Colonic mucosa (tissue), 4 donors: ENCODE measurements around the gene CLCN5. TPM values are rescaled to one million over a fixed set of nuclear protein-coding genes. Genes with fewer than 3 reads are reported as not detected.

Experiments used
- DNase-seq: peaks from one replicate; pipeline ENCODE4 v3.0.0-alpha.2; 2020
- H3K27ac ChIP-seq: fragments of 200-600 bp; one replicate; pipeline ENCODE4 v1.8.0; 2021
- H3K27me3 ChIP-seq: fragments of 200-600 bp; one replicate; pipeline ENCODE4 v1.8.0; 2021
- H3K36me3 ChIP-seq: fragments of 200-600 bp; one replicate; pipeline ENCODE4 v1.8.0; 2021
- H3K4me1 ChIP-seq: fragments of 200-600 bp; one replicate; pipeline ENCODE4 v1.8.0; 2021; ENCODE audit warnings: mild to moderate bottlenecking
- H3K4me3 ChIP-seq: fragments of 200-600 bp; one replicate; pipeline ENCODE4 v1.8.0; 2021
- H3K9ac ChIP-seq, 2 donors: one replicate each; pipeline ENCODE4 v1.7.0; 2013; ENCODE audit warnings: control low read depth in 2 of 2, low read depth in 2 of 2, low read length in 2 of 2
- H3K9me3 ChIP-seq: fragments of 200-600 bp; one replicate; pipeline ENCODE4 v1.8.0; 2021
- intact Hi-C: fragments of 100-400 bp; cut with DNase I; formaldehyde crosslinking; loops from one replicate; pipeline ENCODE4 v1.14.1; 2022
- total RNA-seq, 2 donors: library from RNA; stranded (reverse); fragmentation: NEBNext Ultra II Directional in 1 of 2; extraction: Animal tissue kit (Norgen Biotek cat#: 25700) in 1 of 2; gene quantifications; one replicate each; pipeline ENCODE4 v1.2.1, GENCODE V29; 2021
- TF ChIP-seq, protein P1 (sequence below): fragments of 200-600 bp; IDR thresholded peaks from one replicate; pipeline ENCODE4 v1.8.0; 2022; ENCODE audit warnings: antibody characterized with exemption, mild to moderate bottlenecking
- donor health status: healthy.
- donor health status: DM: no; HTN: no; CAD: no.
- donor health status: DM: no; HTN: no; CAD: no.

The CLCN5 gene
- total RNA-seq, 2 donors from 2014 or later: 9.7 to 10.0 TPM

- Histone ChIP-seq H3K4me1 (no peaks in the 10 kb centered on the region), H3K36me3 (no peaks in the 10 kb centered on the region), H3K27me3 (no peaks in the 10 kb centered on the region), H3K9ac (no peak overlapping the region), H3K9me3 (no peaks in the 10 kb centered on the region), H3K27ac (no peak overlapping the region), H3K4me3 (no peak overlapping the region)
- no peak for DNase-seq
- intact Hi-C loops: no loop called here
- TF ChIP-seq, protein P1, sequence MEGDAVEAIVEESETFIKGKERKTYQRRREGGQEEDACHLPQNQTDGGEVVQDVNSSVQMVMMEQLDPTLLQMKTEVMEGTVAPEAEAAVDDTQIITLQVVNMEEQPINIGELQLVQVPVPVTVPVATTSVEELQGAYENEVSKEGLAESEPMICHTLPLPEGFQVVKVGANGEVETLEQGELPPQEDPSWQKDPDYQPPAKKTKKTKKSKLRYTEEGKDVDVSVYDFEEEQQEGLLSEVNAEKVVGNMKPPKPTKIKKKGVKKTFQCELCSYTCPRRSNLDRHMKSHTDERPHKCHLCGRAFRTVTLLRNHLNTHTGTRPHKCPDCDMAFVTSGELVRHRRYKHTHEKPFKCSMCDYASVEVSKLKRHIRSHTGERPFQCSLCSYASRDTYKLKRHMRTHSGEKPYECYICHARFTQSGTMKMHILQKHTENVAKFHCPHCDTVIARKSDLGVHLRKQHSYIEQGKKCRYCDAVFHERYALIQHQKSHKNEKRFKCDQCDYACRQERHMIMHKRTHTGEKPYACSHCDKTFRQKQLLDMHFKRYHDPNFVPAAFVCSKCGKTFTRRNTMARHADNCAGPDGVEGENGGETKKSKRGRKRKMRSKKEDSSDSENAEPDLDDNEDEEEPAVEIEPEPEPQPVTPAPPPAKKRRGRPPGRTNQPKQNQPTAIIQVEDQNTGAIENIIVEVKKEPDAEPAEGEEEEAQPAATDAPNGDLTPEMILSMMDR: no peak
Measured at GRCh38 chrX:49951524-49952193, 29.3 kb downstream of the CLCN5 start.

DNA sequence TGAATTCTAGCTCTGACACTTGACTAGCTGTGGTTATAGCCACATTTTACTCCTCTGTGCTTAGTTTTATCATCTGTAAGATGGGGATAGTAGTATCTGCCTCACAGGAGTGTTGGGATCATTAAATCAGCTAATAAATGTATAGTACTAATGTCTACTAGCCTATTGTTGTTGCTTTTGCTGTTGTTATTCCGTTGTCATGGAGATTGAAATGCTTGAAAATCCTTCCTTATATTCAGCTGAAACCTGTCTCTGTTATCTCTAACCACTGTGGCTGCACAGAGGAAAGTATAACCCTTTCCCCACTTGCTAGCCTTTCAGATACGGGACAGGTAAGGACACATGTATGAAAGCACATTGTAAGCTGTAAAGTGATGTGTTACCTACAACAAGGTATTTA is 33.9 kb downstream of the CLCN5 start:
- no peak overlapping the region for H3K27ac ChIP-seq
- DNase-seq: no peak
- H3K36me3 ChIP-seq: no peaks in the 10 kb centered on the region
- no peaks in the 10 kb centered on the region for H3K27me3 ChIP-seq
- no peaks in the 10 kb centered on the region for H3K4me1 ChIP-seq
- intact Hi-C loops: no loop called here
- H3K4me3 ChIP-seq: no peak overlapping the region
- H3K9me3 ChIP-seq: no peaks in the 10 kb centered on the region
- TF ChIP-seq, protein P1: no peak
- no peak overlapping the region for H3K9ac ChIP-seq

DNA sequence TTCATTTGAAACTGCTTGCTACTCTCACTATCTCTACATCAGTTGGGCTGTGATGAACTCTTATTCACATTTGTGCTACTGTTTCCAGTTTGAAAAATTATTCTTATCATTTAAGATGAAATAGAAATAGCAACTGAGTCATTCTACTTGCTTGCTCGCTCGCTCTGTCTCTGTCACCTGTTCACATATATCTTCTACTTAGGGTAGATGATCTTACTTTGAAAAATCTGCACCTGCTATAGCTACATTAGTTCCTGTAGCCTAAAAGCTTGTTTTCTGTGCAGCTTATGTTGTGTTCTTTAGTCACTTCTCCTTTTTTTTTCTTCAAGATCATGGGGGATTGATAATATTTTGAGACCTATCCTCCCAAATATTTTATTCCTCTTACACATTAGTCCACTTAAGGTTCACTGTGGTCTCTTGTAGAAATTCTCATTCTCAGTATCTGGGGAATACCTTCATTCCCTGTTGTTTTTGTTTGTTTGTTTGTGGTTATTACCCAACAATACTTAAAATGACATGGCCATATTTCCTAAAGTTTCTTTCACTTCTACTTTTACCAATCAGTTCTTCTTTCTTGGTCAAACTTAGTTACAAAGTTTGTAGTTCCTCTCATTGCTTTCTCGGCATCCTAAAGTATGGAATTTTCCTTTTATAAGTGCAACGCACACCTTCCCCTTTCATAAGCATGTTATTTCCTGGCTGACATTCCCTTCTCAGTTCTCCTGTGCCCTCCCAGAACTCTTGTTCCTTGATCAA is 36.5 kb downstream of the CLCN5 start:
- no peak overlapping the region for H3K4me3 ChIP-seq
- H3K36me3 ChIP-seq: no peaks in the 10 kb centered on the region
- H3K27ac ChIP-seq: no peak overlapping the region
- H3K9me3 ChIP-seq: no peaks in the 10 kb centered on the region
- TF ChIP-seq, protein P1: no peak
- no peak overlapping the region for H3K9ac ChIP-seq
- intact Hi-C loops: no loop called here
- H3K4me1 ChIP-seq: no peaks in the 10 kb centered on the region
- DNase-seq: no peak
- H3K27me3 ChIP-seq: no peaks in the 10 kb centered on the region

DNA sequence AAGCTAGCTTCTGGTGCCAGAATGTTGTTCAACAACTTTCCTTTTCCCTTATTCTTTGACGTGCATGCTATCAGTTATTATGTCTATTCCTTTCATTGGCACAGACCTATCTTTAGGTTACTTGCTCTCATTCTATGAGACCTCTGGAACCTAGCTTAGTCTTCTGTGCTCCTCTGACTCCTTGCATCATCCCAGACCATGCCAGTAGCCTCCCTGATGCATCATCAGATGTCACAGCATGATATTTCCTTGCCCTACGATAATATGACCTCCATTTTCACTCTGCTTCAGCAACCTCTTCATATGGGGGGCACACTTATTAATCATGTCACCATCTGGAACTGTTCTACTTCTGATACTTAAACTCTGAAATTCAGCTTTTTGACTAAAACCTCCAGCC is 37.2 kb downstream of the CLCN5 start:
- H3K4me3 ChIP-seq: no peak overlapping the region
- H3K9ac ChIP-seq: no peak overlapping the region
- H3K36me3 ChIP-seq: no peaks in the 10 kb centered on the region
- DNase-seq: no peak
- H3K27ac ChIP-seq: no peak overlapping the region
- TF ChIP-seq, protein P1: no peak
- H3K27me3 ChIP-seq: no peaks in the 10 kb centered on the region
- intact Hi-C loops: no loop called here
- H3K4me1 ChIP-seq: no peaks in the 10 kb centered on the region
- no peaks in the 10 kb centered on the region for H3K9me3 ChIP-seq

DNA sequence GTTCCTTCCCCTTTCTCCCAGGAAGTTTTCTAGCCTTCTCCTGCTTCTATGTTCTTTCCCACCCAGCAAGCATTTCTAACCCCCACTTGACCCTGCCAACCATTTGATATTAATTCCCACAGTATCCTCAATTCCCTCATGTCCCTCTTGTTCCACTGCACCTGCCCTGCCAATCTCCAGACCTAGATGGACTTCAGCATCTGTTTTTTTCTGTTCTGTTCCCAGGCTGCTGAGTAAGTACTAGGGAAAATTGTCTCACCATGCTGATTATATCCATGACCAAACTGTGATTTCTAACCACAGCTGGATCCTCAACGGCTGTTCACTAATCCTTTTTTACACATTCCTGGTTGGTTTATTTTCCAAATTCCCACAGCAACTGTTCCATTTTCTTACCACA is 37.7 kb downstream of the CLCN5 start:
- intact Hi-C loops: no loop called here
- H3K27ac ChIP-seq: no peak overlapping the region
- H3K4me3 ChIP-seq: no peak overlapping the region
- H3K27me3 ChIP-seq: no peaks in the 10 kb centered on the region
- no peaks in the 10 kb centered on the region for H3K9me3 ChIP-seq
- no peaks in the 10 kb centered on the region for H3K36me3 ChIP-seq
- no peak overlapping the region for H3K9ac ChIP-seq
- TF ChIP-seq, protein P1: no peak
- no peak for DNase-seq
- H3K4me1 ChIP-seq: no peaks in the 10 kb centered on the region
